ENCODE data around the gene FTHL17.

FTHL17 gene

GRCh38 chrX:31038575-31039326 lies 33.1 kb downstream of the FTHL17 start:
- DNase-seq (ENCODE audit: low spot score), result peak; percentile 47

GRCh38 chrX:31036895-31037294 lies 34.9 kb downstream of the FTHL17 start:
- peak; percentile 46 for DNase-seq (ENCODE audit: low spot score)

- DNase-seq (ENCODE audit: low spot score), result no peak
Observed at GRCh38 chrX:31027351-31027750, 44.5 kb downstream of the FTHL17 start.

GRCh38 chrX:31024866-31025265 lies 47.0 kb downstream of the FTHL17 start:
- no peak for DNase-seq (ENCODE audit: low spot score)

- no peak for DNase-seq (ENCODE audit: low spot score)
Observed at GRCh38 chrX:31021537-31021936, 50.3 kb downstream of the FTHL17 start.
